ENCODE data around the gene FCN1.

FCN1 gene

DNA sequence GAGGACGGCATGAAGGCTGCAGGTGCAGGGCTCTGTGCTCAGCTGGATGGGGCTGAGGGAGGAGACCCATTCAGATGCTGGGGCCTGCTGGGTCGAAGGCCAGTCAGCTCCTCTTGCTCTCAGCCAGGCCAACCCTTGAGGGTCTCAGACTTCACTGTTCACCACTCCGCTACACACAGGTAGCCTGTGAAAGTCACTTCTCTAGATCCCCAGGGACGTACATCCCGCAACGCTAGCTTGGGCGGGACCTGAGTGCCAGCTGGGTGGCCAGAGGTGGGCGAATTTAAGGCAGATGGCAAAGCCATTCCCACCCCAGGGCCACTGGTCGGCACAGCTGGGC, 42.2 kb upstream of the FCN1 start:
- Histone ChIP-seq H2BK120ac (ENCODE audit: low read depth, low read length) (no peak overlapping the region), H2AK5ac (ENCODE audit: low read depth, low read length) (peak overlapping the region; percentile 74), H2BK5ac (ENCODE audit: low read length) (no peak overlapping the region), H3K9ac (ENCODE audit: low read depth, low read length, poor library complexity) (no peak overlapping the region), H4K91ac (ENCODE audit: low read depth, low read length, poor library complexity) (no peak overlapping the region), H2BK15ac (ENCODE audit: low read length) (no peak overlapping the region), H3K4me2 (ENCODE audit: insufficient read depth, low read length, poor library complexity, severe bottlenecking) (no peak overlapping the region), H3K4ac (ENCODE audit: low read length) (no peak overlapping the region), H3K27me3 (ENCODE audit: control insufficient read depth in 3 of 3, insufficient read depth in 3 of 3, low read depth in 1 of 3, low read length in 3 of 3) (no peaks in the 10 kb centered on the region), H2AFZ (ENCODE audit: low read length) (no peak overlapping the region), H2BK12ac (ENCODE audit: low read length) (no peak overlapping the region), H3K18ac (ENCODE audit: low read length) (peak overlapping the region; percentile 19), H3K9me3 (replicated peaks in 1 of 2; ENCODE audit: control insufficient read depth in 2 of 2, insufficient read depth in 1 of 2, low read depth in 1 of 2, low read length in 2 of 2) (peaks cover 0 to 2% of the 10 kb centered on the region in 2 donors), H3K23ac (ENCODE audit: low read depth, low read length, poor library complexity) (no peak overlapping the region), H3K27ac (replicated peaks; ENCODE audit: low read length) (no peak overlapping the region), H3K4me3 (ENCODE audit: low read length in 2 of 2) (no peak overlapping the region), H3K79me1 (ENCODE audit: low read depth, low read length) (no peaks in the 10 kb centered on the region), H3K4me1 (ENCODE audit: control insufficient read depth in 2 of 2, insufficient read depth in 1 of 2, low read depth in 1 of 2, low read length in 2 of 2) (peaks cover 0 to 9% of the 10 kb centered on the region in 2 donors), H3K14ac (ENCODE audit: low read length) (no peak overlapping the region), H4K8ac (ENCODE audit: low read depth, low read length) (no peak overlapping the region), H3K36me3 (replicated peaks in 1 of 2; ENCODE audit: control insufficient read depth in 2 of 2, insufficient read depth in 2 of 2, low read length in 2 of 2) (no peaks in the 10 kb centered on the region)
- DNase-seq (ENCODE audit: low spot score): no peak
- WGBS, 2 donors (ENCODE audit: extremely low coverage in 2 of 2, insufficient read length in 2 of 2, insufficient replicate concordance in 1 of 2): no CpG with 5 or more reads among the region's 9 CpGs

DNA sequence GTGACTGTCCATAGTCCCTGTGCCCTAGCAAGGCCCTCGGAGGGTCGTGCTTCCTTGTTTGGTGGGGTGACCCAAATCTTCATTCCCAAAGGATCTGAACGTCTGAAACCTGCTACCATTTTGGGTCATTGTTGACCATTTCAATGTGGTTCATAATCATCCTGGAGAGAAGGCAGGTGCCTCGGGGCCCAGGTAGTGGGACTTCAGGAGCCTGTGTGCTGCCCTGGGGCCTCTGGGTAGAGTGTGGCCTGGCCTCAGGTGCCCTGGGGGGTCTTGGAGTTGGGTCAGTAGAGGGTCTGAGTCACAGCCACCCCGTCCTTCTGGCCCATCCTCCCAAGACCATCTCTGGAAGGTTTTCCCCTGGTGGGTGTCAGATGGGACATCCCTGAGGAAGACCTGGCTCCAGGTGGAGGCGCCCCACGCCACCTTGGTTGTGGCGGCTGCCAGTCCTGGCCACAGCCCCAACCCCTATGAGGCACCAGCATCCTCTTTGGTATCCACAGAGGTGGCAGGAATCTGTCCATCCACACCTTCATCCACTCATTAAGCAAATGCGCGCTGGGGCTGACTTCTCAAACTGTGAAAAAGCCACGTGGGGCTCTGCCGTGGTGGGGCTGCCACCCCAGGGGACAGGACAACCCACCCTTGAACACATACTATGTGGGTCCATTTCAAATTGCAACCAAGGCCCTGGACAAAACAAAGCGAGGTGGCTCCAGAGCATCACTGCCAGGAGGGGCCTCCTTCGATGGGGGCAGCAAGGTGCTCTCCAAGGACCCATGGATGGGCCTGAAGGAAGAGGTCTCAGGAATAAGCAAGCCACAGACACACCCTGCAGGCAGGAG, 41.6 kb upstream of the FCN1 start:
- H2BK12ac ChIP-seq (ENCODE audit: low read length): no peak overlapping the region
- H3K14ac ChIP-seq (ENCODE audit: low read length): no peak overlapping the region
- no peaks in the 10 kb centered on the region for H3K79me1 ChIP-seq (ENCODE audit: low read depth, low read length)
- H3K18ac ChIP-seq (ENCODE audit: low read length): peak overlapping the region; percentile 19
- H3K9me3 ChIP-seq (replicated peaks in 1 of 2; ENCODE audit: control insufficient read depth in 2 of 2, insufficient read depth in 1 of 2, low read depth in 1 of 2, low read length in 2 of 2): peaks cover 0 to 5% of the 10 kb centered on the region in 2 donors
- peak overlapping the region; percentile 74 for H2AK5ac ChIP-seq (ENCODE audit: low read depth, low read length)
- no peak overlapping the region for H3K4me3 ChIP-seq (ENCODE audit: low read length in 2 of 2)
- no peak overlapping the region for H3K4me2 ChIP-seq (ENCODE audit: insufficient read depth, low read length, poor library complexity, severe bottlenecking)
- no peak for DNase-seq (ENCODE audit: low spot score)
- no peak overlapping the region for H3K4ac ChIP-seq (ENCODE audit: low read length)
- peaks cover 0 to 9% of the 10 kb centered on the region in 2 donors for H3K4me1 ChIP-seq (ENCODE audit: control insufficient read depth in 2 of 2, insufficient read depth in 1 of 2, low read depth in 1 of 2, low read length in 2 of 2)
- no CpG with 5 or more reads among the region's 14 CpGs for WGBS, 2 donors (ENCODE audit: extremely low coverage in 2 of 2, insufficient read length in 2 of 2, insufficient replicate concordance in 1 of 2)
- H3K27ac ChIP-seq (replicated peaks; ENCODE audit: low read length): no peak overlapping the region
- H4K91ac ChIP-seq (ENCODE audit: low read depth, low read length, poor library complexity): no peak overlapping the region
- H3K9ac ChIP-seq (ENCODE audit: low read depth, low read length, poor library complexity): no peak overlapping the region
- no peak overlapping the region for H2BK15ac ChIP-seq (ENCODE audit: low read length)
- H3K36me3 ChIP-seq (replicated peaks in 1 of 2; ENCODE audit: control insufficient read depth in 2 of 2, insufficient read depth in 2 of 2, low read length in 2 of 2): no peaks in the 10 kb centered on the region
- H4K8ac ChIP-seq (ENCODE audit: low read depth, low read length): no peak overlapping the region
- no peak overlapping the region for H2BK120ac ChIP-seq (ENCODE audit: low read depth, low read length)
- H2AFZ ChIP-seq (ENCODE audit: low read length): no peak overlapping the region
- H3K27me3 ChIP-seq (ENCODE audit: control insufficient read depth in 3 of 3, insufficient read depth in 3 of 3, low read depth in 1 of 3, low read length in 3 of 3): no peaks in the 10 kb centered on the region
- no peak overlapping the region for H3K23ac ChIP-seq (ENCODE audit: low read depth, low read length, poor library complexity)
- no peak overlapping the region for H2BK5ac ChIP-seq (ENCODE audit: low read length)

DNA sequence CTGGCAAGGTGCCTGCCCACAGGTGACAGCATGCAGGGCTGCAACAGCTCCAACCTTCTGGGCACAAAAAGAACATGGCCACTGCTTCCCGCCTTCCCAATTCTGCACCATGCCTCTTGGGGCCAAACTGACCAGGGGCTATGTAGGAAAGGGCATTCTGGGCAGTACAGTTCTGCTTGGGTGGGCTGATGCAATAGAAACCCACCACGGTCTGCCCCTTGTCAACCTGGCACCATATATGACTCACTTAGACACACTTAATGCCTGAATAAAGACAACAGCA, 40.2 kb upstream of the FCN1 start:
- Histone ChIP-seq H3K36me3 (replicated peaks in 1 of 2; ENCODE audit: control insufficient read depth in 2 of 2, insufficient read depth in 2 of 2, low read length in 2 of 2) (no peaks in the 10 kb centered on the region), H3K27ac (replicated peaks; ENCODE audit: low read length) (no peak overlapping the region), H3K9me3 (replicated peaks in 1 of 2; ENCODE audit: control insufficient read depth in 2 of 2, insufficient read depth in 1 of 2, low read depth in 1 of 2, low read length in 2 of 2) (peaks cover 0 to 5% of the 10 kb centered on the region in 2 donors), H3K4ac (ENCODE audit: low read length) (no peak overlapping the region), H3K79me1 (ENCODE audit: low read depth, low read length) (no peaks in the 10 kb centered on the region), H3K4me2 (ENCODE audit: insufficient read depth, low read length, poor library complexity, severe bottlenecking) (no peak overlapping the region), H2BK120ac (ENCODE audit: low read depth, low read length) (no peak overlapping the region), H4K91ac (ENCODE audit: low read depth, low read length, poor library complexity) (no peak overlapping the region), H2BK15ac (ENCODE audit: low read length) (no peak overlapping the region), H4K8ac (ENCODE audit: low read depth, low read length) (no peak overlapping the region), H3K9ac (ENCODE audit: low read depth, low read length, poor library complexity) (no peak overlapping the region), H3K14ac (ENCODE audit: low read length) (no peak overlapping the region), H3K18ac (ENCODE audit: low read length) (peak overlapping the region; percentile 11), H2AFZ (ENCODE audit: low read length) (no peak overlapping the region), H2BK12ac (ENCODE audit: low read length) (no peak overlapping the region), H3K4me3 (ENCODE audit: low read length in 2 of 2) (no peak overlapping the region), H2AK5ac (ENCODE audit: low read depth, low read length) (peak overlapping the region; percentile 12), H3K23ac (ENCODE audit: low read depth, low read length, poor library complexity) (peak overlapping the region; percentile 16), H3K4me1 (ENCODE audit: control insufficient read depth in 2 of 2, insufficient read depth in 1 of 2, low read depth in 1 of 2, low read length in 2 of 2) (peaks cover 0 to 9% of the 10 kb centered on the region in 2 donors), H3K27me3 (ENCODE audit: control insufficient read depth in 3 of 3, insufficient read depth in 3 of 3, low read depth in 1 of 3, low read length in 3 of 3) (no peaks in the 10 kb centered on the region), H2BK5ac (ENCODE audit: low read length) (peak overlapping the region; percentile 5)
- no CpG with 5 or more reads among the region's 2 CpGs for WGBS, 2 donors (ENCODE audit: extremely low coverage in 2 of 2, insufficient read length in 2 of 2, insufficient replicate concordance in 1 of 2)
- no peak for DNase-seq (ENCODE audit: low spot score)

DNA sequence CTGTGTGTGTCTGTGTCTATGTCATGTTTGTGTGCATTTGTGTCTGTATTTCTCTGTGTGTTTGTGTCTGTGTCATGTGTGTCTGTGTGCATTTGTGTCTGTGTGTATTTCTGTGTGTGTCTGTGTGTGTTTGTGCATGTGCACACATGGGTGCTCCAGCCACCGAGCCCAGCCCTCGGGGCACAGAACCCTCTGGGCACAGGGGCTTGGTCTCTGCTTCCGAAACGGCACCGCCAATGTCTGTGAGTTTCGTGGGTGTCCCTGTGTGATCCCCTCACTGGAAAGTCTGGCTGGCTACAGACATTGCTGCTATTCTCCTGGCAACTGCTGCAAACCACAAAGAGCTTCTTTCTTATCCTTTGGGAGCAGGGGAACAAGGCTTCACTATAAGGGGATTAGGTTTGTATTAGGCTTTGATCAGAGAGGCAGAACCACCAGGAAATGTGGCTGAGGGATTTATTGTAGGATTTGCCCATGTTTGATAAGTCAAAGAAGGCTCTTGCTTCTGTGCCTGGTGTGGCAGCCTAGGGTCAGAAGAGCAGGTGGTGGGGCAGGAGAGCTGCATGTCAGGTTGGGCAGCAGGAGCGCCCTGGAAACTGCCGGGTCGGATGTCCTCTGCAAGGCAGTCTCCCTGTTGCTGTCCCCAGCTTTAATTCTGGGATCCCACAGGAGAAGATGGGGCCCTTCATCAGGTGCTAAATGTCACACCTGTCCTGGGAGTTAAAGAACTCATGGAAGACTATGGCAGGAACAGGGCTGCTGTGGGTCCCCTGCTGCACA, 39.6 kb upstream of the FCN1 start:
- Histone ChIP-seq H3K4ac (ENCODE audit: low read length) (no peak overlapping the region), H3K9ac (ENCODE audit: low read depth, low read length, poor library complexity) (no peak overlapping the region), H3K9me3 (replicated peaks in 1 of 2; ENCODE audit: control insufficient read depth in 2 of 2, insufficient read depth in 1 of 2, low read depth in 1 of 2, low read length in 2 of 2) (peaks cover 0 to 5% of the 10 kb centered on the region in 2 donors), H3K18ac (ENCODE audit: low read length) (peak overlapping the region; percentile 11), H3K4me1 (ENCODE audit: control insufficient read depth in 2 of 2, insufficient read depth in 1 of 2, low read depth in 1 of 2, low read length in 2 of 2) (peaks cover 0 to 9% of the 10 kb centered on the region in 2 donors), H3K27me3 (ENCODE audit: control insufficient read depth in 3 of 3, insufficient read depth in 3 of 3, low read depth in 1 of 3, low read length in 3 of 3) (no peaks in the 10 kb centered on the region), H4K91ac (ENCODE audit: low read depth, low read length, poor library complexity) (no peak overlapping the region), H3K79me1 (ENCODE audit: low read depth, low read length) (no peaks in the 10 kb centered on the region), H2BK12ac (ENCODE audit: low read length) (no peak overlapping the region), H4K8ac (ENCODE audit: low read depth, low read length) (no peak overlapping the region), H3K23ac (ENCODE audit: low read depth, low read length, poor library complexity) (peak overlapping the region; percentile 16), H3K4me3 (ENCODE audit: low read length in 2 of 2) (no peak overlapping the region), H2BK120ac (ENCODE audit: low read depth, low read length) (no peak overlapping the region), H2BK15ac (ENCODE audit: low read length) (no peak overlapping the region), H2AK5ac (ENCODE audit: low read depth, low read length) (peak overlapping the region; percentile 12), H2AFZ (ENCODE audit: low read length) (no peak overlapping the region), H2BK5ac (ENCODE audit: low read length) (peak overlapping the region; percentile 5), H3K27ac (replicated peaks; ENCODE audit: low read length) (no peak overlapping the region), H3K4me2 (ENCODE audit: insufficient read depth, low read length, poor library complexity, severe bottlenecking) (no peak overlapping the region), H3K14ac (ENCODE audit: low read length) (no peak overlapping the region), H3K36me3 (replicated peaks in 1 of 2; ENCODE audit: control insufficient read depth in 2 of 2, insufficient read depth in 2 of 2, low read length in 2 of 2) (no peaks in the 10 kb centered on the region)
- no peak for DNase-seq (ENCODE audit: low spot score)
- WGBS, 2 donors (ENCODE audit: extremely low coverage in 2 of 2, insufficient read length in 2 of 2, insufficient replicate concordance in 1 of 2): no CpG with 5 or more reads among the region's 9 CpGs

Data from neuronal stem cell (in vitro differentiated cells).